ENCODE data around the gene SLX4IP. TPM values are rescaled to one million over a fixed set of nuclear protein-coding genes. Genes with fewer than 3 reads are reported as not detected.

Gene SLX4IP
- total RNA-seq, 4 donors from 2014 or later = 3.4 to 6.3 (median 3.9) TPM

- DNase-seq = no peak
- no peak for TF ChIP-seq CTCF (IDR thresholded peaks at IDR 0.05)
- no peaks in the 10 kb centered on the region for H3K36me3 ChIP-seq
- no peaks in the 10 kb centered on the region for H3K27me3 ChIP-seq
- no peaks in the 10 kb centered on the region for H3K9me3 ChIP-seq
- H3K4me3 ChIP-seq = no peak overlapping the region
- intact Hi-C loops (cut with DNase I) = no loop called here
- 30 to 62% methylated on average over 1 of the region's 1 CpG for WGBS, 2 donors
- H3K4me1 ChIP-seq = peaks cover 19 to 41% (median 26%) of the 10 kb centered on the region in 3 donors
- H3K27ac ChIP-seq = peak overlapping the region in 2 of 4 donors; percentile 6 to 16
Measured at GRCh38 chr20:10521836-10522235, 86.7 kb downstream of the SLX4IP start.

GRCh38 chr20:10522328-10522727 is 87.2 kb downstream of the SLX4IP start:
- DNase-seq = no peak
- TF ChIP-seq POLR2A (IDR thresholded peaks at IDR 0.05) = no peak
- TF ChIP-seq CTCF (IDR thresholded peaks at IDR 0.05) = no peak
- intact Hi-C loops (cut with DNase I) = no loop called here
- no peaks in the 10 kb centered on the region for H3K36me3 ChIP-seq
- peaks cover 19 to 41% (median 26%) of the 10 kb centered on the region in 3 donors for H3K4me1 ChIP-seq
- no peak overlapping the region for H3K4me3 ChIP-seq
- H3K27ac ChIP-seq = no peak overlapping the region
- H3K9me3 ChIP-seq = no peaks in the 10 kb centered on the region
- H3K27me3 ChIP-seq = no peaks in the 10 kb centered on the region
- WGBS, 2 donors = 79% methylated on average over 8 of the region's 8 CpGs

GRCh38 chr20:10523443-10523842 is 88.3 kb downstream of the SLX4IP start:
- H3K36me3 ChIP-seq = no peaks in the 10 kb centered on the region
- TF ChIP-seq POLR2A (IDR thresholded peaks at IDR 0.05) = no peak
- TF ChIP-seq CTCF (IDR thresholded peaks at IDR 0.05) = no peak
- no peaks in the 10 kb centered on the region for H3K27me3 ChIP-seq
- peak overlapping the region in 3 of 4 donors; percentile 69 to 76 (median 75) for H3K27ac ChIP-seq
- DNase-seq = no peak
- 48 to 50% methylated on average over 5 of the region's 5 CpGs for WGBS, 2 donors
- no peak overlapping the region for H3K4me3 ChIP-seq
- intact Hi-C loops (cut with DNase I) = no loop called here
- no peaks in the 10 kb centered on the region for H3K9me3 ChIP-seq
- peaks cover 19 to 41% (median 26%) of the 10 kb centered on the region in 3 donors for H3K4me1 ChIP-seq

GRCh38 chr20:10524034-10524476 is 89.0 kb downstream of the SLX4IP start:
- peaks cover 19 to 41% (median 26%) of the 10 kb centered on the region in 3 donors for H3K4me1 ChIP-seq
- H3K27ac ChIP-seq = peak overlapping the region; percentile 59 to 76 (median 72)
- 53 to 61% methylated on average over 6 to 7 of the region's 10 CpGs for WGBS, 2 donors
- intact Hi-C loops (cut with DNase I) = no loop called here
- no peak for DNase-seq
- H3K4me3 ChIP-seq = no peak overlapping the region
- no peaks in the 10 kb centered on the region for H3K9me3 ChIP-seq
- no peaks in the 10 kb centered on the region for H3K27me3 ChIP-seq
- no peaks in the 10 kb centered on the region for H3K36me3 ChIP-seq
- TF ChIP-seq POLR2A (IDR thresholded peaks at IDR 0.05) (no peak), CTCF (IDR thresholded peaks at IDR 0.05) (no peak)

GRCh38 chr20:10524643-10525042 is 89.5 kb downstream of the SLX4IP start:
- no peak for TF ChIP-seq CTCF (IDR thresholded peaks at IDR 0.05)
- TF ChIP-seq POLR2A (IDR thresholded peaks at IDR 0.05) = no peak
- Histone ChIP-seq H3K27me3 (no peaks in the 10 kb centered on the region), H3K36me3 (no peaks in the 10 kb centered on the region), H3K4me1 (peaks cover 19 to 41% (median 26%) of the 10 kb centered on the region in 3 donors), H3K4me3 (no peak overlapping the region), H3K27ac (peak overlapping the region; percentile 59 to 76 (median 72)), H3K9me3 (no peaks in the 10 kb centered on the region)
- intact Hi-C loops (cut with DNase I) = no loop called here
- 36 to 61% methylated on average over 4 of the region's 4 CpGs for WGBS, 2 donors
- no peak for DNase-seq

Measured in esophagus squamous epithelium (tissue), 5 donors.